Uterus (tissue), 2 donors: ENCODE measurements around the gene MEMO1.

Experiments used
- CTCF ChIP-seq, 4 experiments: fragments of 200-600 bp in 2 of 4; fragments of 450-650 bp in 2 of 4; sonication (generic) in 2 of 4; IDR thresholded peaks; one replicate each; pipeline ENCODE4 v1.5.1; 2016 to 2019; ENCODE audit warnings: antibody characterized with exemption in 4 of 4, mild to moderate bottlenecking in 2 of 4, moderate library complexity in 1 of 4
- POLR2A ChIP-seq, 2 donors: fragments of 450-650 bp; IDR thresholded peaks; one replicate each; pipeline ENCODE4 v1.6.1; 2016; ENCODE audit warnings: antibody characterized with exemption in 2 of 2, mild to moderate bottlenecking in 1 of 2, moderate library complexity in 1 of 2

GRCh38 chr2:31999438-31999837 lies 11.4 kb downstream of the MEMO1 start:
- no peak for TF ChIP-seq CTCF (IDR thresholded peaks at IDR 0.05)
- TF ChIP-seq POLR2A (IDR thresholded peaks at IDR 0.05) = no peak
